ENCODE results near the gene KLHL21. TPM values are rescaled to one million over a fixed set of nuclear protein-coding genes. Genes with fewer than 3 reads are reported as not detected.

The KLHL21 gene
- total RNA-seq, 1 donor from 2014 or later: 42.4 TPM

- DNase-seq (ENCODE audit: low spot score): peak; percentile 86
Observed at GRCh38 chr1:6624710-6625583, 22.3 kb upstream of the KLHL21 start, which contains the start of gene THAP3. Gene THAP3, plus strand, starts transcription at chr1:6624868. Its CDS starts 351 bp downstream, at chr1:6625219.

DNA sequence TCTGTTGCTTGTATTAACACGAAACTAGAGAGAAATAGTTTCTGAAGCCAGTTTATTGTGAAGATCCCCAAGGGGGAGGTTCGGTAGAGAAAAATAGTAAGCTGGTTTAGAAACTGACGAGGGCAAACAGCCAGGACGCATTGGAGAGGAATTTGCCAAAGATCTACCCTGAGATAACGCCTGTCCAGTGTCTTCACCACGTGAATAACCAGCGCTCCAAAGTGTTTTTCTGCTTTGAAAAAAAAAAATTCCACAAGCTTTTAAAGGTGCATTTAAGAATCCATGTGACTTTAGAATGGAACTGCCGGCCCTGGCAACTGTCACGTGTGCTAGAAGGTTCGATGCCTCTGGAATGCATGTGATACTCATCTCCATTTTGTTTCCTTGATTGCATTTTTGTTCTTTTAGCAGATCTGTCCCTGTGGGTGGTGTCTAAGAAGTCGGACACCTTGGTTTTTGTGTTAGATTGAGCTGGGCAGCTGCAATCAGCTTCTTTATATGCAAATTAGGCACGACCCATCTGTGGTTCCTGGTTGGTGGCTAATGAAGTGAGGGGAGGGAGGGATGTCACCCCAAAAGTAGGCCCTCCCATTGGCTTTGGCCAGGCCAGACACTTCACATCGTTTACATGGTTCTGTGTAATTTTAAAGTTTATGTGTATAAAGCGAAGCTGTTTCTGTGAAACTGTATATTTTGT is 20.7 kb upstream of the KLHL21 start:
- no peak for DNase-seq (ENCODE audit: low spot score)

DNA sequence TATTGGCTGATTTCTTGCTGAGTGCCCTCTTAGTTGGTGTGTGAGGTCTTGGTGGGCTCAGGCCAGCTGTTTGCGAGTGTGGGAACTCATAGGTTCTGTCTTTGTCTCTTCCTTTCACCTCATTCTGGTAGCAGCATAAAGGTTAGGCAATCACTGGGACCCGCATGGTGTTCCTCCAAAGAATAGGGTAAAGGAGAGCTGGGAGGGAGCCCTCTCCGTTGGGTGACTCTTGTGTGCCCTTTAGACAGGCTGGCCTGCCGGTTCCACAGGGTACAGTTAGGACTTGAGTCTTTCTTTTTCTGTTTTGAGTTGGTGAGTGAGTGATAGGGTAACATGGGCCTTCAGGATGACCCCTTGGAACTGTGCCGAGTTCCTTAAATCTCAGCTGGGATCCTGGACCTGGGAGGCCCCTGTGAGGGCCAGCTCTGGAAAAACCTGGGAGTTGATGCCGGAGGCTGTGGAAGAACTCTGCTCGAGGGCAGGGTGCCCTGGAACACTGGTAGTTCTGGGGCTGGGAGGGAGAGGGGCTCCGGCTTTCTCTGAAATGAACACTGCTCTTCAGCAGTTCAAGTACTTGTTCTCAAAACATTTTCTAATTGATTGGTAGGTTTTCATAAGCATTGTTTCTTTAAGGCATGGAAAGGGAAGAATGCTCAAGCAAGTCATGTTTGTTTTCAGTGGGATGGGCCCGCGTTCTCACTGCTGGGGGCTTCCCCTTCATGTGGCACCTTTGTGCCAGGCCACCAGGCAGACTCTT is 19.9 kb upstream of the KLHL21 start:
- DNase-seq (ENCODE audit: low spot score): no peak

DNA sequence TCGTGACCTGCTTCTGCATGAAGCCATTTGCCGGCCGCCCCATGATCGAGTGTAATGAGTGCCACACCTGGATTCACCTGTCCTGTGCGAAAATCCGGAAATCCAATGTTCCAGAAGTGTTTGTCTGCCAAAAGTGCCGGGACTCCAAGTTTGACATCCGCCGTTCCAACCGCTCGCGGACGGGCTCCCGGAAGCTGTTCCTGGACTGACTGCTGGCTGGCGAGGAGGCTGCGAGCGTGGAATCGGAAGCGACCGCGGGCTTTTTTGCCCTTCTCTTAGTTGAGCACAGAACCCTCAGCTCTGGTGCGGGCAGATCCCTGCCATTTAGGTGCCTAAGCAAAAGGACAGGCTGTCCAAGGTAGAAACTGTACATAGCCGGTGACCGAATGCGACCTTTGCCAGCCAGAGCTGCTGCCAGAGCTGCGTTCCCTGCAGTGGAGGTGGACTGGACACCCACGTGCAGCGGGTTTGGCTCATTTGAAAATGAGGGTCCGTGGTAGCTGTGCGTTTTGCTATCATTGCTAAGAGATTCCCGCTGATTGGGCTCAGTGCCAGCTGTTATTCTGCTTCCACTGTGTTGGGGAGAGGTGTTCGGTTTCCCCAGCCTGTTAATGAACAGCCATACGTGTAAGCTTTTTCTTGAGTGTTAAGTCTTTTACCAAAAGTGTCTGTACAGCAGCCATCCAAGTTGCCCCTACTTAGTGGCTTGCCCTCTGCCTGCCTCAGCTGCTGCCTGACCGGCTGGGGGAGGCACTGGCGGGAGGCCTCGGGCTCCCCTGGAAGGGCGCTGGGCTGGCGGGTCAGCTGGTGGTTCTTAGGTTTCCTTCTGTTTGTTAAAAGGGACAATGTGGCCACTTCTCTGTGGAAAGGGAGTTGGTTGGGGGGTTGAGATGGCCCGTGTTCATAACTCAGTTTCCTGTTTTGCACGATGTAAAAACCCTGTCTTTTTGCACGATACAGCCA is 19.0 kb upstream of the KLHL21 start:
- DNase-seq (ENCODE audit: low spot score): no peak

GRCh38 chr1:6619045-6619444 is 16.4 kb upstream of the KLHL21 start:
- no peak for DNase-seq (ENCODE audit: low spot score)

DNA sequence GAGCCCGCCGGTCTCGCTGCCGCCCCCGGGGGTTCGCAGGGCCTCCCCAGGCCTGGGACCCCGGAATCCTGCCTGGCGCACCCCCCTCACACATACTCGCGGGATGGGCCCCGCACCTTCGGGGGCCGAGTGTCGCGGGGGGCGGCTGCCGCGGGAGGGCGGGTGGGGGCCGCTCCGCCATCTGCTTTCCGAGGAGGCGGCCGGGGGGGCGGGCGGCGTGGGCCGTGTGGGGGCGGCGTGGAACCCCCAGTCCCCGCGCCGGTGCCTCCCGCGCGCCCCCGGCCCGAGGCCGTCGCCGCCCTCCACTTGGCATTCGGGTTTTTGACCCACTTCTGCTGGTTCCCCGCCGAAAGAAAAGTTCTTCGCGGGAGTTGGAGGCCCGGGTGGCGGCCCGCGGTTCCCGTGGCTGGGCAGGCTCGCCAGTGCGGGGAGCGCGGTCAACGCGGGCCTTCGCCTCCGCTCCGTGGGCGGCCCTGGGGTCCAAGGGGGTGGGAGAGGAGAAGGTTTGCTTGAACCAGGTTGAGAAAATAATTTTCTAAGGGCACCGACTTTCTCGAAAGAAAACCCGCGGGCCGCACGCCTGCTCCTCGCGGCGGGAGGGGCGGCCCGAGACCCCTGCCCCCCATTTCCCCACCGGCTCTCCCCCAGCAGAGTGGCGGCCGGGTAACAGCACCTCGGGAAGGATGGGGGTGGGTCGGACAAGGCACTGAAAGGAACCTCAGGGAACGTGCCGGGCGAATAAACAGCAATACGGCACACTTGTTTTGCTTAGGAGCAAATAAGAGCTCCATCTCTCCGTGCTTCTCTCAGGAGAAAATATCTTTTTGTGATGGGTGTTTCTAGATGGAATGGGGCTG is 12.5 kb upstream of the KLHL21 start:
- DNase-seq (ENCODE audit: low spot score): no peak

DNA sequence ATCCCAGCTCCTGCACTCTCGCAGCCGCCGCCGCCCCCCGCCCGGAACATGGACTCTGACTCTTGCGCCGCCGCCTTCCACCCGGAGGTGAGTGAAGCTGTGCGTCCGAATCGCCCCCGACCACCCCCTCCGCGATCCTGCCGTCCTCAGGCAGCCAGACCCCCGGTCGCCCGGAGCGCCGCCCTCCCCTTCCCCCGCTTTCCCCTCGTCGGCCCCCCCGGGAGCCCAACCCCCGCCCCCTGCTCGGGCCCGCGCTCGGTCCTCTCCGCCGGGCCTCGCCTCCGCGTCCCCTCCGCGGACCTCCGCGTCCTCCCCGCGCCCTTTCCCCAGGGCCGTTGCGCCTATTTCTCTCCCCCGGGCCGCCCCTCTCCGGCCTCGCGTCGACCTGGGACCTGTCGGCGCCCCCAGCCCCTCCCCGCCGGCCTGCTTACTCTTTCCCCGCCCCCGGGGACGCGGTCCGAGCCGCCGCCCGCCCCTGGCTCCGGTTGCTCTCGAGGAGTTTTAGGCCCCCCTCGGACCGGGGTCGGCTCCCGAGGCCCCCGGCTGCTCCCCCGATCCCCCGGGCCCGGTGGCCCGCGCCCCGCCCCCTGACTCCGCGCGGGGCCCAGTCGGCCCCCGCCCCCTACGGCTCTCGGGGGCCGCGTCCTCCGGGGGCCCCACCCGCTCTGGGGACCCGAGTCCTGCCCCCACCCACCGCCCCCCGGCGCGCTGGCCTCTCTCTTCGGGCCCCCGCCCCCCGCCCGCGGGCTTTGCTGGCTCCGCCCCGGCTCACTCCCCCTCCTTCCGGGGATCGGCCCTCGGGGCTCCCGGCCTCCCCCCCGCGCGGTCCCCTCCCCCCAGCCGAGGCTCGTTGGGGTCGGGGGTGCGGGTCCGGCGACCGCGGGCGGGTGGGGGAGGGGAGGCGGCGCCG is 11.6 kb upstream of the KLHL21 start:
- peak; percentile 34 for DNase-seq (ENCODE audit: low spot score)

- DNase-seq (ENCODE audit: low spot score): peak; percentile 99
Observed at GRCh38 chr1:6613361-6614018, 10.8 kb upstream of the KLHL21 start, which contains the start of gene PHF13. Gene PHF13, plus strand, starts transcription at chr1:6613731. Its CDS starts 336 bp downstream, at chr1:6614067.

DNA sequence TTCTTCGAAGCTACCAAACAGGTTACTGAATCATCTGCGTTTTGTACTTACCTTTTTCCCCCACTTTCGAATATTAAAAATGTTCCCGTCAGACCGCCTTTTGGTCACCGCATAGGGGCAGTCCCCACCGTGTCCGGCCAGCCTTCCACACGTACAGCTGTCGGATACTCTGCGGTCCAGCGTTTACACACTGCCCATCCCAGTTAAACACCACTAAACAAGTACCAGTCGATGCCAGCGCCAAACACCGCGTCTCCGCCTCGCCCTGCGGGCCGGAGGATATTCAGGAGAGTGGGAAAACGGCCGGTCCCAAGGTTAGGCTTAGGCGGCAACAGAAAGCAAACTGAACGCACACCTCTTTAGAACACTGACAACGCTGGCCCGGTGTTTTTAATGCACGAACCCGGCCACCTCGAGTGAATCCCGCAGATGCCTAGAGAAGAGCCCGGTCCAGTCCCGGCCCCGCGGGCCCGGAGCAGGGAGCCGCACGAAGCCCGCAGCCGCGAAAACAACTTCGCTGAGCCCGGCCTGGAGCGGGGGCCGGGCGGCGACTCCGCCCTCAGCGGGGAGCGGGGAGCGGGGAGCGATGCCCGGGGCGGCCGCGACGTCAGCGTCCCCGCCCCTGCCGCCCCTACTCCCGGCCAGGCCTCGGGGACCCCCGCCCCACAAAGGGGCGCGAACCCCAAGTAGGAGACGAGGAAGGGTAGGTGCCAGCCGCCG is 10.1 kb upstream of the KLHL21 start:
- DNase-seq (ENCODE audit: low spot score): peak; percentile 45

- peak; percentile 78 for DNase-seq (ENCODE audit: low spot score)
Observed at GRCh38 chr1:6603915-6604558, 1.4 kb upstream of the KLHL21 start.

GRCh38 chr1:6603238-6603914 is 707 bp upstream of the KLHL21 start:
- peak; percentile 53 for DNase-seq (ENCODE audit: low spot score)

DNA sequence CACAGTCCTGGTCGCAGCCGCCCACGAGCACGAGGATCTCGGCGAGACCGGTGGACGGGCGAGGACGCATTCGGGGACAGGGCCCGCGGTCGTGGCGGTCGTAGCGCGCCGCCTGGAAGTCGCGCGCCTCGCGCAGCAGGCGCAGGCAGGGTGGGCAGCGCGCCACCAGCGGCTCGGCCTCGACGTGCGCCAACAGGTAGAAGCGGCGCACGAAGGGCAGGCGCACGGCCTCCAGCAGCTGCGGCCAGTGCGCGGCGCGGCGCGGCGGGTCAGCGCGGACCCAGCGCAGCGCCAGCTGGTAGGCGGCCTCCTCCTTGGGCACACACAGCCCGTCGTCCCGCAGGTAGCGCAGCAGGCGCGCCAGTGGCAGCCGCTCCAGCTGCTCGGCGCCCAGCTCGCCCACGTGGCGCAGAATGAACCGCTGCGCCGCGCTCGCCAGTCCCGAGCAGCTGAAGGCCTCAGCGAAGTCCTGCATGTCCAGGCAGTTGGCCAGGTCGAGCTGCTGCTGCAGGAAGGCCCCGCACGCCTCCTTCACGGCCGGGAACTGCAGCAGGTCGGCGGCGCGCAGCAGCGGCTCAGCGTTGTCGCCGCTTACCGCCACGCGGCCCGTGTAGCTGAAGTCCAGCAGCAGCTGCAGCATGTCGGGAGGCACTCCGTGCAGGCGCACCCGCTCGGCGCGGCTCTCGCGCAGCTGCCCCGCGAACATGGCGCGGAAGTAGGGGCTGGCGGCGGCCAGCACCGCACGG is 573 bp downstream of the KLHL21 start:
- peak; percentile 37 for DNase-seq (ENCODE audit: low spot score)

- DNase-seq (ENCODE audit: low spot score): peak; percentile 87
Observed at GRCh38 chr1:6601049-6601922, 1.4 kb downstream of the KLHL21 start.

DNA sequence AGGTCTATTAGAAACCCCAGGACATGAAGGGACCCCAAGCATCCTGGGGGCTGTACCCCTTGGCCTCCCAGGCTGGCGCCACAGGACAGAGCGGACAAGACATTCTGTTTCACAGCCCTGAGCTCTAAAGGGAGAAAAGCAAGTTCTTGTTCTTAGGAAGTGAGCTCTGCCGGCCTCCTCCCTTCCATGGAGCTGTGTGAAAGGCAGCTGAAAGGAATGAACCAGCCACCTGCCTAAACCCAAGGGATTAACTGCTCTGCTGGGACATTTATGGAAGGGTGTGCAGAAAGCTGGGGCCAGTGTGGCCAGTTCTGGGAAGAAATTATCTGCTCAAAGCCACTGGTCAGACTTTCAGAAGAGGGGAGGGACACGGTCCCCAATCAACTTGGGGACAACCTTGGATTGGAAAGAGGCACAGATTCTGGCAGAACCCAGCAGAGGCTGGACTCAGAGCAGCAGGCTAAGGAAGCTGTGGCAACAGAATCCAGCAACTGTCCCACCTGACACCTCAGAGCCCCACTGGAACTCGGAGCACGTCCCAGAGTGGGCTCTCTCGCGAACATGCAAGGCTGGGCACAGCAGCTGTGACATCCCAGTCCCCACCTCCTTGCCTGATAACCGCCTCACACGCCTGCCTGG is 2.1 kb downstream of the KLHL21 start:
- no peak for DNase-seq (ENCODE audit: low spot score)

Measured in mucosa of gallbladder (tissue), 1 donor.